HG02678 (cell line): Measurements from ENCODE around the gene TRMU.

Experiments used
- ATAC-seq: cut with Tn5 transposase; IDR thresholded peaks from one replicate; pipeline ENCODE4 v1.9.1; 2021; ENCODE audit warnings: mild to moderate bottlenecking, moderate library complexity; ENCODE audit not compliant: unreplicated experiment

The TRMU gene

DNA sequence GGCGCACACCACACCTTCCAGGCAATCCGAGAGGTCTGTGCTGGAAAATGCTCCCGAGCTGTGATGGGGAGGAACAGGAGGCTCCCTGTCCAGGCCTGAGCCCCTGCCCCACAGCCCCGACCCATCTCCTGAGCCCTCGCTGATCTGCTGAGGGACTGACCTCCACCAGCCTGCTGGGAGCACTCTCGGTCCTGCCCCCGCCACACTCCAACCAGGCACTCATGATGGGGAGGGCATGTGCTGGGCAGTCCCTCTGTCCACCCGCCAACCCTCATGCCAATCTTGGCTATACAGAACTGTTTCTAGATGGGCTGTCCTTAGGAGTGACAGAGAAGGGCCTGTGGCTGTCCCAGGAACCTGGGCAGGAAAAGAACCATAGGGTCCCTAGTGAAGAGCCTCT is 70.8 kb downstream of the TRMU start:
- ATAC-seq = no peak

GRCh38 chr22:46406791-46407190 is 71.3 kb downstream of the TRMU start:
- no peak for ATAC-seq
